NT2/D1 (cell line): ENCODE data around the gene NRXN2.

Source experiments
- SUZ12 ChIP-seq: IDR thresholded peaks from 2 replicates; pipeline ENCODE4 v1.6.1; 2011; ENCODE audit not compliant: insufficient read length, insufficient read depth; ENCODE audit errors: extremely low read depth
- YY1 ChIP-seq: IDR thresholded peaks from 2 replicates; pipeline ENCODE4 v1.6.1; 2011; ENCODE audit not compliant: insufficient read length, insufficient read depth
- ZNF274 ChIP-seq: IDR thresholded peaks from 2 replicates; pipeline ENCODE4 v1.6.1; 2011; ENCODE audit warnings: mild to moderate bottlenecking, low read depth, low read length

DNA sequence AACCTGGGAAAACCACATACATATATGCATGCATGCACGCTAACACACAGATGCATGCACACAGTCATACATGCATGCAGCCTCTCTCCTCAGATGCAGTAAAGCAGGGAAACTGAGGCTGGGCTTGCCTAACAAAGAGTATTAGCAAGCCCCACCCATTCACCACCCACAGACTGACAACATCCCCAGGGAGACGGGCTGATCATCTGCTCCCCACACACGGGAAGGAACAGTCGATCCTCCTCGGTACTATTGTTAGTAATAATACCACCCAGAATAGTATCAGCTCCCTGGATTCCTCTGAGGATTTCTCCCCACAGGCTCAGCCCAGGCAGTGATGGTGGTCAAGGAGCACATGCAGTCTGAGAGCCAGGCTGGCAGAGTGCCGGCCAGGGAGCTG is 90.8 kb downstream of the NRXN2 start:
- TF ChIP-seq ZNF274: no peak
- no peak for TF ChIP-seq YY1
- TF ChIP-seq SUZ12: no peak
